ENCODE measurements around the gene RAB26.
"Not testable (repeated sequence)": the region's sequence is repeated elsewhere in the genome, so short reads cannot be mapped to it uniquely, and the experiment has no call there.

DNA sequence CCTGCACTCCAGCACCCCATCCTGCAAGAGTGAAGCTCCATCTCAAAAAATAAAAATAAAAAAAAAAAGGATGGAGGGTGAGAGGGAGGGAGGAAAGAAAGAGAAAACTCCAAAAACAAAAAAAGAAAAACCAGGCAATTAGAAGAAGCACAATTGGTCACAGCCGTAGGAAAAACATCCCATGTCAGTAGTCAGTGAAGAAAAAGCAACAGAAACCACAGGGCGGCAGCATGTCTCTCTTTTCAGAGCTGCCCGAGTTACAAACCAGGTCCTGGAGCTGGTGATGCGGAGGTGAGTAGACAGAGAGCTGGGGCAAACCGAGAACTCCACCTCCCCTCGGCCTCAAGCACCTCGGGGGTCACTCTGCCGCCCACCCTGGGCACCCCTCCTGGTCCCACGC is 27.1 kb upstream of the RAB26 start:
- TF ChIP-seq, protein P1, sequence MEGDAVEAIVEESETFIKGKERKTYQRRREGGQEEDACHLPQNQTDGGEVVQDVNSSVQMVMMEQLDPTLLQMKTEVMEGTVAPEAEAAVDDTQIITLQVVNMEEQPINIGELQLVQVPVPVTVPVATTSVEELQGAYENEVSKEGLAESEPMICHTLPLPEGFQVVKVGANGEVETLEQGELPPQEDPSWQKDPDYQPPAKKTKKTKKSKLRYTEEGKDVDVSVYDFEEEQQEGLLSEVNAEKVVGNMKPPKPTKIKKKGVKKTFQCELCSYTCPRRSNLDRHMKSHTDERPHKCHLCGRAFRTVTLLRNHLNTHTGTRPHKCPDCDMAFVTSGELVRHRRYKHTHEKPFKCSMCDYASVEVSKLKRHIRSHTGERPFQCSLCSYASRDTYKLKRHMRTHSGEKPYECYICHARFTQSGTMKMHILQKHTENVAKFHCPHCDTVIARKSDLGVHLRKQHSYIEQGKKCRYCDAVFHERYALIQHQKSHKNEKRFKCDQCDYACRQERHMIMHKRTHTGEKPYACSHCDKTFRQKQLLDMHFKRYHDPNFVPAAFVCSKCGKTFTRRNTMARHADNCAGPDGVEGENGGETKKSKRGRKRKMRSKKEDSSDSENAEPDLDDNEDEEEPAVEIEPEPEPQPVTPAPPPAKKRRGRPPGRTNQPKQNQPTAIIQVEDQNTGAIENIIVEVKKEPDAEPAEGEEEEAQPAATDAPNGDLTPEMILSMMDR (IDR thresholded peaks at IDR 0.05) = peak in 2 of 4 experiments; percentile 38 to 55
- TF ChIP-seq POLR2A (IDR thresholded peaks at IDR 0.05) = not testable (repeated sequence)
